ENCODE results near the gene RS1.

DNA sequence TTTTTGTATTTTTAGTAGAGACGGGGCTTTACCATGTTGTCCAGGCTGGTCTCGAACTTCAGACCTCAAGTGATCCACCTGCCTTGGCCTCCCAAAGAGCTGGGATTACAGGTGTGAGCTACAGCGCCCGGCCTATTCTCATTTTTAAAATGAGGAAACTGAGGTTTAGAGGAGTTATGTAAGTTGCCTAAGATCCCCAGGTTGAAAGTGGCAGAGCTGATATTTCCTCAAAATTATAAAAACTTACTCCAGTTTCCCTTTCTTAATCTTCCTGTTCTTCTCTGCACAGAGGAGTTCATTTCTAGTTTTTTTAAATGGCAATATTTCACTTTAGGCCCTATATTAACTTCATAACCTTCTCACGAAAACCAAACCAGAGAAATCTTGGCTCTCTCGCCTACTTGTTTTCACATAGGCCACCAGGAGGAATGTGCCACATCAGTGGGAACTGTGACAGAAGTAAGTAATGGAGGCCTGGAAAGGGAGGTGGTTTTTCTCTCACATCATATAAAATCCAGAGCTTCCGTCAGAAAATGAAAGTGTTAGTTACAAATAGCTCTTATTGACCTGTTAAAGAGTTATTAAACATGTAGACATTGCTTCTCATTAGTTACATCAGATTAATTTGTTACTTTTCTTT, 16.1 kb upstream of the RS1 start:
- TF ChIP-seq CTCF (IDR thresholded peaks at IDR 0.05 in 4 of 5, conservative IDR thresholded peaks at IDR 0.05 in 1 of 5) (no peak), POLR2A (IDR thresholded peaks at IDR 0.05) (no peak)
